CD4-positive, alpha-beta T cell treated with Interleukin-15 for 1 hour (primary cell): ENCODE results near the gene IFNL1.
"Not testable (repeated sequence)": the region's sequence is repeated elsewhere in the genome, so short reads cannot be mapped to it uniquely, and the experiment has no call there.

Experiments
- DNase-seq: peaks from one replicate; pipeline ENCODE4 v3.0.0-alpha.2; 2020

The IFNL1 gene

GRCh38 chr19:39296055-39296645 is at the start of gene IFNL1:
IFNL1 (plus strand) TSS chr19:39296407; CDS start chr19:39296422, 15 bp downstream.
- no peak for DNase-seq

- DNase-seq: peak; percentile 31
Observed at GRCh38 chr19:39246951-39247669, 49.1 kb upstream of the IFNL1 start.

- no peak for DNase-seq
Observed at GRCh38 chr19:39247701-39248664, 48.2 kb upstream of the IFNL1 start.

GRCh38 chr19:39248806-39249205 is 47.4 kb upstream of the IFNL1 start, which contains the start of gene IFNL4:
IFNL4 (minus strand) TSS chr19:39248856.
- no peak for DNase-seq

GRCh38 chr19:39251081-39251480 is 45.1 kb upstream of the IFNL1 start:
- no peak for DNase-seq

GRCh38 chr19:39251846-39252245 is 44.4 kb upstream of the IFNL1 start:
- DNase-seq: no peak

- DNase-seq: no peak
Observed at GRCh38 chr19:39252458-39252857, 43.7 kb upstream of the IFNL1 start.

GRCh38 chr19:39253374-39254149 is 42.6 kb upstream of the IFNL1 start:
- no peak for DNase-seq

GRCh38 chr19:39254531-39255345 is 41.5 kb upstream of the IFNL1 start:
- DNase-seq: no peak

- DNase-seq: no peak
Observed at GRCh38 chr19:39257227-39257626, 39.0 kb upstream of the IFNL1 start.

GRCh38 chr19:39261704-39262103 is 34.5 kb upstream of the IFNL1 start:
- no peak for DNase-seq

- DNase-seq: no peak
Observed at GRCh38 chr19:39262496-39262895, 33.7 kb upstream of the IFNL1 start.

GRCh38 chr19:39263912-39264305 is 32.3 kb upstream of the IFNL1 start:
- no peak for DNase-seq

GRCh38 chr19:39264306-39265290 is 31.6 kb upstream of the IFNL1 start:
- DNase-seq: no peak

GRCh38 chr19:39265321-39265916 is 30.8 kb upstream of the IFNL1 start:
- no peak for DNase-seq

GRCh38 chr19:39268085-39268484 is 28.1 kb upstream of the IFNL1 start, which contains the start of gene IFNL2:
IFNL2 (plus strand) TSS chr19:39268396; CDS start chr19:39268569, 173 bp downstream.
- not testable (repeated sequence) for DNase-seq

- DNase-seq: not testable (repeated sequence)
Observed at GRCh38 chr19:39268531-39269223, 27.5 kb upstream of the IFNL1 start.

- not testable (repeated sequence) for DNase-seq
Observed at GRCh38 chr19:39269369-39269768, 26.8 kb upstream of the IFNL1 start.
